H1 (cell line): Measurements from ENCODE around the gene GRK3. TPM values are rescaled to one million over a fixed set of nuclear protein-coding genes. Genes with fewer than 3 reads are reported as not detected.

Experiments
- CTCF ChIA-PET: fragments of 300-600 bp; sonication (Branson Sonifier 250); formaldehyde crosslinking; loops from one replicate; lab custom pipeline; 2021; ENCODE audit not compliant: partially characterized antibody; lab: Charles Lee
- POLR2A ChIA-PET: fragments of 300-600 bp; sonication (Branson Sonifier 250); formaldehyde crosslinking; loops from one replicate; lab custom pipeline; 2021; ENCODE audit warnings: inconsistent platforms; ENCODE audit not compliant: partially characterized antibody; lab: Charles Lee
- DNase-seq, 2 experiments: peaks; one replicate each; pipeline versions ENCODE4 v3.0.0 to v3.0.0-alpha.2; 2010 to 2022; ENCODE audit warnings: low spot score in 2 of 2, low read depth in 1 of 2, mixed read lengths in 1 of 2
- FAIRE-seq: peaks from 2 replicates; lab custom pipeline; 2011; peaks lifted over from hg19 to GRCh38; lab: Jason Lieb, UNC
- H2AFZ ChIP-seq: 2 replicates; pipeline ENCODE4 v1.8.1; 2012; ENCODE audit warnings: low read length, inconsistent platforms
- H2AK5ac ChIP-seq: 2 replicates; pipeline ENCODE4 v1.6.1; 2013; ENCODE audit warnings: low read depth, low read length
- H2BK120ac ChIP-seq: replicated peaks from 2 replicates; pipeline ENCODE3; 2013; ENCODE audit warnings: low read depth, low read length, inconsistent platforms
- H2BK12ac ChIP-seq: 2 replicates; pipeline ENCODE4 v1.6.1; 2013; ENCODE audit warnings: low read depth, low read length
- H2BK15ac ChIP-seq: 2 replicates; pipeline ENCODE4 v1.6.1; 2013; ENCODE audit warnings: low read length
- H2BK20ac ChIP-seq: 2 replicates; pipeline ENCODE4 v1.6.1; 2013; ENCODE audit warnings: low read length
- H2BK5ac ChIP-seq: 2 replicates; pipeline ENCODE4 v1.6.1; 2013; ENCODE audit warnings: low read depth, low read length
- H3K14ac ChIP-seq: 2 replicates; pipeline ENCODE4 v1.6.1; 2013; ENCODE audit warnings: inconsistent platforms; ENCODE audit not compliant: insufficient read length
- H3K18ac ChIP-seq: 2 replicates; pipeline ENCODE4 v1.6.1; 2013; ENCODE audit warnings: low read length; ENCODE audit errors: extremely low read depth
- H3K23ac ChIP-seq: 2 replicates; pipeline ENCODE4 v1.6.1; 2013; ENCODE audit warnings: inconsistent platforms; ENCODE audit not compliant: insufficient read length
- H3K23me2 ChIP-seq: 2 replicates; pipeline ENCODE4 v1.6.1; 2013; ENCODE audit warnings: low read depth, low read length
- H3K27ac ChIP-seq: 2 replicates; pipeline ENCODE4 v1.6.1; 2011; ENCODE audit warnings: low read depth, low read length, inconsistent platforms
- H3K27me3 ChIP-seq, 4 experiments: replicated peaks in 1 of 4; 1 replicate in 1 of 4; 2 replicates in 3 of 4; pipeline versions ENCODE4 v1.6.1 to v1.8.1; 2011 to 2013; ENCODE audit warnings: low read length in 3 of 4, mild to moderate bottlenecking in 3 of 4, inconsistent platforms in 2 of 4, mixed read lengths in 2 of 4, moderate library complexity in 1 of 4; ENCODE audit not compliant: control insufficient read depth in 3 of 4, insufficient read depth in 3 of 4; ENCODE audit errors: extremely low read depth in 1 of 4
- H3K36me3 ChIP-seq, 4 experiments: 2 replicates each; pipeline versions ENCODE4 v1.6.1 to v1.8.1; 2011 to 2013; ENCODE audit warnings: mild to moderate bottlenecking in 4 of 4, low read length in 3 of 4, moderate library complexity in 2 of 4, control low read depth in 1 of 4, inconsistent platforms in 1 of 4; ENCODE audit not compliant: insufficient read depth in 4 of 4, control insufficient read depth in 2 of 4
- H3K4ac ChIP-seq: replicated peaks from 2 replicates; pipeline ENCODE3; 2013; ENCODE audit warnings: low read length, low read depth, mixed read lengths, inconsistent platforms; ENCODE audit not compliant: insufficient read length
- H3K4me1 ChIP-seq, 4 experiments: replicated peaks in 1 of 4; 1 replicate in 1 of 4; 2 replicates in 3 of 4; pipeline versions ENCODE4 v1.6.1 to v1.8.1; 2011 to 2013; ENCODE audit warnings: low read length in 3 of 4, inconsistent platforms in 2 of 4, mixed read lengths in 1 of 4; ENCODE audit not compliant: insufficient read depth in 4 of 4, control insufficient read depth in 3 of 4
- H3K4me2 ChIP-seq, 2 experiments: 2 replicates each; pipeline versions ENCODE4 v1.6.1 to v1.8.1; 2011 to 2013; ENCODE audit warnings: low read depth in 2 of 2, low read length in 2 of 2, control low read depth in 1 of 2, inconsistent platforms in 1 of 2, mild to moderate bottlenecking in 1 of 2; ENCODE audit not compliant: insufficient read depth in 1 of 2
- H3K4me3 ChIP-seq, 4 experiments: fragments of 200-600, 300-600 bp in 1 of 4; sonication (generic), shearing (Covaris generic), sonication (Bioruptor Twin) in 1 of 4; 2 replicates each; pipeline versions ENCODE4 v1.5.1 to v1.8.1; 2011 to 2016; ENCODE audit warnings: low read length in 4 of 4, low read depth in 3 of 4, control low read depth in 2 of 4, inconsistent platforms in 2 of 4, mild to moderate bottlenecking in 2 of 4, mixed read lengths in 1 of 4, moderate library complexity in 1 of 4; ENCODE audit not compliant: insufficient read depth in 2 of 4; ENCODE audit errors: extremely low read depth in 1 of 4
- H3K56ac ChIP-seq: replicated peaks from 2 replicates; pipeline ENCODE3; 2013; ENCODE audit warnings: low read depth, mild to moderate bottlenecking, mixed read lengths, low read length, inconsistent platforms; ENCODE audit not compliant: insufficient read length
- H3K79me1 ChIP-seq: 2 replicates; pipeline ENCODE4 v1.6.1; 2013; ENCODE audit warnings: low read depth, low read length, control low read depth
- H3K79me2 ChIP-seq, 2 experiments: 2 replicates each; pipeline versions ENCODE4 v1.6.1 to v1.8.1; 2012 to 2013; ENCODE audit warnings: low read length in 2 of 2, mild to moderate bottlenecking in 2 of 2, inconsistent platforms in 1 of 2; ENCODE audit not compliant: insufficient read depth in 2 of 2, control insufficient read depth in 1 of 2
- H3K9ac ChIP-seq, 4 experiments: replicated peaks in 1 of 4; 1 replicate in 1 of 4; 2 replicates in 3 of 4; pipeline versions ENCODE4 v1.6.1 to v1.8.1; 2011 to 2013; ENCODE audit warnings: low read depth in 3 of 4, low read length in 3 of 4, control low read depth in 2 of 4, mild to moderate bottlenecking in 2 of 4, moderate library complexity in 2 of 4, inconsistent platforms in 1 of 4; ENCODE audit errors: extremely low read depth in 1 of 4
- H3K9me3 ChIP-seq, 2 experiments: 2 replicates each; pipeline versions ENCODE4 v1.6.1 to v1.8.1; 2012 to 2013; ENCODE audit warnings: mild to moderate bottlenecking in 2 of 2, moderate library complexity in 2 of 2, control low read depth in 1 of 2, inconsistent platforms in 1 of 2, low read depth in 1 of 2, low read length in 1 of 2, mixed read lengths in 1 of 2; ENCODE audit not compliant: insufficient read depth in 2 of 2
- H4K20me1 ChIP-seq, 2 experiments: replicated peaks in 1 of 2; 2 replicates each; pipeline versions ENCODE3 to v1.8.1; 2011 to 2013; ENCODE audit warnings: inconsistent platforms in 2 of 2, low read length in 2 of 2, mild to moderate bottlenecking in 1 of 2; ENCODE audit not compliant: insufficient read depth in 2 of 2, control insufficient read depth in 1 of 2
- H4K5ac ChIP-seq: 2 replicates; pipeline ENCODE4 v1.6.1; 2013; ENCODE audit warnings: low read length, low read depth, mixed read lengths, inconsistent platforms; ENCODE audit not compliant: insufficient read length
- H4K8ac ChIP-seq: 2 replicates; pipeline ENCODE4 v1.8.0; 2013; ENCODE audit warnings: mild to moderate bottlenecking, moderate library complexity, low read length, inconsistent platforms; ENCODE audit not compliant: insufficient read depth; ENCODE audit errors: extremely low read depth
- H4K91ac ChIP-seq: replicated peaks from 2 replicates; pipeline ENCODE3; 2013; ENCODE audit warnings: low read length, mixed read lengths, inconsistent platforms; ENCODE audit not compliant: insufficient read length
- BACH1 ChIP-seq: IDR thresholded peaks from 2 replicates; pipeline ENCODE4 v1.6.1; 2012; ENCODE audit warnings: low read length, improper control_type of control experiment
- CHD2 ChIP-seq: IDR thresholded peaks from 2 replicates; pipeline ENCODE4 v1.6.1; 2012; ENCODE audit warnings: low read length, improper control_type of control experiment
- CREB1 ChIP-seq: IDR thresholded peaks from 2 replicates; pipeline ENCODE4 v1.6.1; 2012; ENCODE audit warnings: inconsistent platforms
- CTBP2 ChIP-seq: IDR thresholded peaks from 2 replicates; pipeline ENCODE4 v1.7.0; 2011; ENCODE audit warnings: borderline replicate concordance, mild to moderate bottlenecking, moderate library complexity, mixed read lengths, low read length; ENCODE audit not compliant: insufficient read depth, insufficient read length
- EGR1 ChIP-seq: IDR thresholded peaks from 2 replicates; pipeline ENCODE4 v1.6.1; 2011; ENCODE audit warnings: low read depth, low read length, borderline replicate concordance
- GABPA ChIP-seq: IDR thresholded peaks from 2 replicates; pipeline ENCODE4 v1.6.1; 2011; ENCODE audit warnings: mild to moderate bottlenecking, low read length, moderate library complexity, borderline replicate concordance; ENCODE audit not compliant: insufficient read depth
- KDM5A ChIP-seq: fragments of 200-600 bp; IDR thresholded peaks from 2 replicates; pipeline ENCODE4 v1.7.1; 2012; ENCODE audit warnings: mild to moderate bottlenecking, low read length, inconsistent platforms, mixed read lengths
- MAFK ChIP-seq: IDR thresholded peaks from 2 replicates; pipeline ENCODE4 v1.6.1; 2012; ENCODE audit warnings: low read depth, mild to moderate bottlenecking, improper control_type of control experiment, low read length
- POLR2AphosphoS5 ChIP-seq: IDR thresholded peaks from 2 replicates; pipeline ENCODE4 v1.6.1; 2011; ENCODE audit warnings: low read depth, low read length
- RBBP5 ChIP-seq: IDR thresholded peaks from 2 replicates; pipeline ENCODE4 v1.7.1; 2012; ENCODE audit warnings: low read depth, mild to moderate bottlenecking, inconsistent platforms, low read length, moderate library complexity, borderline replicate concordance
- SRF ChIP-seq: IDR thresholded peaks from 2 replicates; pipeline ENCODE4 v1.6.1; 2011; ENCODE audit warnings: mild to moderate bottlenecking, low read depth, low read length, moderate library complexity
- SUZ12 ChIP-seq: fragments of 200-600 bp; sonication (generic); IDR thresholded peaks from 2 replicates; pipeline ENCODE4 v1.6.1; 2012; ENCODE audit warnings: mild to moderate bottlenecking, inconsistent platforms, low read length, moderate library complexity, mixed read lengths
- TBP ChIP-seq: IDR thresholded peaks from 2 replicates; pipeline ENCODE4 v1.6.1; 2011; ENCODE audit warnings: low read depth, low read length, improper control_type of control experiment
- WGBS, 2 experiments: shearing (Covaris generic) in 1 of 2; methylation state at CpG; one replicate each; pipeline versions ENCODE4 v1.1.6 to v1.1.7; 2013 to 2015; ENCODE audit warnings: low lambda C conversion rate in 2 of 2, mixed read lengths in 2 of 2, inconsistent platforms in 1 of 2, low coverage in 1 of 2, missing lambda C conversion rate in 1 of 2; ENCODE audit not compliant: insufficient replicate concordance in 2 of 2, insufficient coverage in 1 of 2, insufficient read length in 1 of 2; ENCODE audit errors: extremely low coverage in 1 of 2, missing lambda C conversion rate in 1 of 2; 5-methylcytosine and 5-hydroxymethylcytosine counted together
- polyA plus RNA-seq, 7 experiments: library from polyadenylated mRNA; depleted of rRNA in 3 of 7; stranded (reverse) in 5 of 7; unstranded in 2 of 7; fragments of >200 nt in 5 of 7; fragments of 200-250 nt in 2 of 7; gene quantifications; 1 replicate in 5 of 7; 2 replicates in 1 of 7; 4 replicates in 1 of 7; pipeline versions ENCODE4 v1.2.1 to v1.2.3, GENCODE V29; 2011 to 2013; ENCODE audit warnings: missing spikeins in 2 of 7, mixed read lengths in 2 of 7
- total RNA-seq: library from RNA; stranded (reverse); fragmentation: NEBNext Ultra II Directional; extraction: Animal tissue kit (Norgen Biotek cat#: 25700); gene quantifications from 2 replicates; pipeline ENCODE4 v1.2.1, GENCODE V29; 2021
- TF ChIP-seq, protein P1 (sequence below): IDR thresholded peaks from 2 replicates; pipeline ENCODE4 v1.6.1; 2012; ENCODE audit warnings: inconsistent platforms

GRK3 gene
- total and polyA plus RNA-seq, 2 of the 8 experiments (the other 6 are each of a cell fraction or from before 2014, with no cell fraction given) = 7.5 to 35.3 TPM

- Histone ChIP-seq H4K5ac (no peak overlapping the region), H3K14ac (no peak overlapping the region), H2AFZ (no peak overlapping the region), H3K4me2 (peak overlapping the region; percentile 53 to 96; a peak in 3 of 4 replicates), H4K8ac (no peak overlapping the region), H2AK5ac (no peak overlapping the region), H2BK120ac (no peak overlapping the region), H4K91ac (no peak overlapping the region), H3K4me3 (peak overlapping the region in 1 of 4 experiments; percentile 100; a peak in 2 of 8 replicates), H2BK12ac (no peak overlapping the region), H3K36me3 (no peaks in the 10 kb centered on the region), H3K4me1 (peaks cover 4 to 17% (median 13%) of the 10 kb centered on the region in 4 experiments; a peak in 6 of 7 replicates), H3K9me3 (no peaks in the 10 kb centered on the region), H3K23ac (no peak overlapping the region), H2BK20ac (no peak overlapping the region), H3K27ac (no peak overlapping the region), H3K79me1 (peaks cover 6% of the 10 kb centered on the region), H3K79me2 (peaks cover 6 to 66% of the 10 kb centered on the region in 2 experiments), H3K9ac (no peak overlapping the region), H2BK15ac (no peak overlapping the region), H3K4ac (no peak overlapping the region), H3K23me2 (peaks cover 13% of the 10 kb centered on the region; the same call in 1 of the 2 replicates), H2BK5ac (no peak overlapping the region), H4K20me1 (peaks cover 0 to 2% of the 10 kb centered on the region in 2 experiments), H3K56ac (no peak overlapping the region), H3K18ac (no peak overlapping the region), H3K27me3 (peaks cover 0 to 13% (median 3%) of the 10 kb centered on the region in 4 experiments; a peak in 2 of 7 replicates)
- DNase-seq (no peak), FAIRE-seq (no peak)
- 18% methylated on average over 2 of the region's 2 CpGs; no CpG with 5 or more reads in 1 of the 2 experiments for WGBS, 2 experiments
- CTCF ChIA-PET = interaction anchor here (0.9 to 2.3 kb wide), 5 partner anchors 23 to 207 kb away, joined by 3 to 7 read pairs (median 3); no protein-coding TSS in a partner anchor
- POLR2A ChIA-PET = interaction anchor here (0.6 to 0.7 kb wide), 2 partner anchors 25 to 755 kb away, joined by 4 read pairs; no protein-coding TSS in a partner anchor
- TF ChIP-seq SUZ12 (no peak), CHD2 (no peak), EGR1 (no peak), CTBP2 (no peak), KDM5A (no peak), MAFK (no peak), POLR2AphosphoS5 (no peak), CREB1 (no peak), GABPA (no peak), BACH1 (no peak), TBP (no peak), RBBP5 (no peak), SRF (no peak)
- TF ChIP-seq, protein P1, sequence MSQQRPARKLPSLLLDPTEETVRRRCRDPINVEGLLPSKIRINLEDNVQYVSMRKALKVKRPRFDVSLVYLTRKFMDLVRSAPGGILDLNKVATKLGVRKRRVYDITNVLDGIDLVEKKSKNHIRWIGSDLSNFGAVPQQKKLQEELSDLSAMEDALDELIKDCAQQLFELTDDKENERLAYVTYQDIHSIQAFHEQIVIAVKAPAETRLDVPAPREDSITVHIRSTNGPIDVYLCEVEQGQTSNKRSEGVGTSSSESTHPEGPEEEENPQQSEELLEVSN = no peak
These were observed 2.4 kb downstream of the GRK3 start for GRCh38 chr22:25566898-25567235.
